IPS-18c (cell line): ENCODE data around the gene CD244.

Experiments
- H3K4me3 ChIP-seq: 2 replicates; pipeline ENCODE4 v1.7.0; 2013; ENCODE audit warnings: low read depth, mild to moderate bottlenecking, low read length, moderate library complexity; ENCODE audit not compliant: insufficient read depth
- H3K9me3 ChIP-seq: one replicate; pipeline ENCODE4 v1.6.1; 2013; ENCODE audit warnings: mild to moderate bottlenecking, low read length, moderate library complexity; ENCODE audit not compliant: control insufficient read depth, insufficient read depth

CD244 gene

GRCh38 chr1:160781186-160781766, 81.4 kb downstream of the CD244 start:
- H3K4me3 ChIP-seq = no peak overlapping the region
- H3K9me3 ChIP-seq = peaks cover 8% of the 10 kb centered on the region

DNA sequence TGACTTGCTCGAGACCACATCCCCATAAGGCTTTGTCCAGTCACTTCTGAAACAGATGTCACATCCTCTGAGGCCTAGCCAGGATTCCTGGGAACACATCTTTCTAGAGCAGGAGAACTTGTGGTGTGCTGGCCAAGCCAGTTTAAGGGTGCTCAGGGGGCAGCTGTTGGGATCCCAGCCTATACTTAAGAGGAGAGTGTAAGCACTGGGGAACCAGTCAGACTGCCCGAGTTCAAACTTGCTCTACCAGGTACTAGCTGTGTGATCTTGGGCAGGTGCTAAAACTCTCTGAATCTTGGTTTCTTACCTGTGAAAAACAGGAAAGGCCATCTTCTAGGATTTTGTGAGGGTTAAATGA, 82.3 kb downstream of the CD244 start:
- peaks cover 8% of the 10 kb centered on the region for H3K9me3 ChIP-seq
- H3K4me3 ChIP-seq = no peak overlapping the region
